ENCODE results near the gene OAT.

OAT gene

GRCh38 chr10:124418726-124419501, at the start of gene OAT:
TSS of gene OAT (minus strand) at chr10:124418923. CDS start at chr10:124412171, 6,752 bp downstream.
- peak; percentile 94 for DNase-seq

GRCh38 chr10:124467165-124467564, 48.4 kb upstream of the OAT start:
- no peak for DNase-seq

- no peak for DNase-seq
These were observed 47.2 kb upstream of the OAT start for GRCh38 chr10:124465777-124466488.

- DNase-seq: peak; percentile 15
These were observed 46.5 kb upstream of the OAT start for GRCh38 chr10:124465003-124465776.

GRCh38 chr10:124464028-124464965, 45.6 kb upstream of the OAT start:
- no peak for DNase-seq

GRCh38 chr10:124462348-124462695, 43.6 kb upstream of the OAT start:
- DNase-seq: no peak

GRCh38 chr10:124461642-124462347, 43.1 kb upstream of the OAT start, which contains the start of gene LHPP:
TSS of gene LHPP (plus strand) at chr10:124461823. CDS start at chr10:124461863, 40 bp downstream.
- DNase-seq: peak; percentile 69

- no peak for DNase-seq
These were observed 41.4 kb upstream of the OAT start for GRCh38 chr10:124460144-124460543.

- DNase-seq: no peak
These were observed 40.7 kb upstream of the OAT start for GRCh38 chr10:124459395-124459794.

- no peak for DNase-seq
These were observed 40.2 kb upstream of the OAT start for GRCh38 chr10:124458889-124459288.

- no peak for DNase-seq
These were observed 39.8 kb upstream of the OAT start for GRCh38 chr10:124458473-124458872.

GRCh38 chr10:124455441-124455840, 36.7 kb upstream of the OAT start:
- DNase-seq: no peak

GRCh38 chr10:124453960-124454610, 35.4 kb upstream of the OAT start:
- no peak for DNase-seq

- no peak for DNase-seq
These were observed 32.6 kb upstream of the OAT start for GRCh38 chr10:124451276-124451675.

- no peak for DNase-seq
These were observed 32.0 kb upstream of the OAT start for GRCh38 chr10:124450783-124451057.

- DNase-seq: peak; percentile 58
These were observed 31.5 kb upstream of the OAT start, which contains the start of gene NKX1-2 for GRCh38 chr10:124450012-124450782. TSS of gene NKX1-2 (minus strand) at chr10:124450035. CDS start at chr10:124449943, 92 bp downstream.

- no peak for DNase-seq
These were observed 30.7 kb upstream of the OAT start for GRCh38 chr10:124449170-124450011.

- DNase-seq: no peak
These were observed 30.0 kb upstream of the OAT start for GRCh38 chr10:124448696-124449169.

GRCh38 chr10:124447751-124448466, 29.2 kb upstream of the OAT start:
- peak; percentile 11 for DNase-seq
